RKO (cell line): ENCODE results near the gene NT5C.
A peak's percentile ranks its signal among the peaks of the same experiment; 100 is the strongest.
"Not testable (repeated sequence)": the region's sequence is repeated elsewhere in the genome, so short reads cannot be mapped to it uniquely, and the experiment has no call there.

Experiments
- DNase-seq: peaks from one replicate; pipeline ENCODE4 v3.0.0-alpha.2; 2016; ENCODE audit warnings: low spot score

NT5C gene

DNA sequence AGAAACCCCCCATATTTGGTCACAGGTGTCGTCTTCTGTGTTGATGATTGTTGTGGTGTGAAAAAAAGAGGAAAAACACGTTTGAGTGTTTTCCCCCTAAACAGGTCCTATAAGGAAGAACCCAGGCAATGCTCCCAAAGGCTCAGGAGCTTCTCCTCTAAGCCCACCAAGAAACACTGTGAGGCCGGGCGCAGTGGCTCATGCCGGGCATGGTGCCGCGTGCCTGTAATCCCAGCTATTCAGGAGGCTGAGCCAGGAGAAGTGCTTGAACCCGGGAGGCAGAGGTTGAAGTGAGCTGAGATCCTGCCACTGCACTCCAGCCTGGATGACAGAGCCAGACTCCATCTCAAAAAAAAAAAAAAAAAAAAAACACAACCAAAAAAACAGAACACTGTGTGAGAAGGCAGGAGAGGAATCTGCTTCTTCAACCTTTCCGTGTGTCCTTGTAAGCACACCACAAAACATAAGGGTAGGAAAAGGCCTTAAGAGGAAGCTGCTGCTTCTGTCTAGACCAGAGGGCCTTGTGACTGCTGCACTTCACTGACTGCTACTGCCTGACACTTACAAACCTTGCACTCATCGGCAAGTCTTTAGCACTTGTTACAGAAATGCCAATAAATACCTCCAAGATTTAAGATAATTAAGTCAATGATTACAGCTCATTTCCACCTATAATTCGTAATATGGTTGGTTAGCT is 13.4 kb upstream of the NT5C start:
- DNase-seq, result no peak

DNA sequence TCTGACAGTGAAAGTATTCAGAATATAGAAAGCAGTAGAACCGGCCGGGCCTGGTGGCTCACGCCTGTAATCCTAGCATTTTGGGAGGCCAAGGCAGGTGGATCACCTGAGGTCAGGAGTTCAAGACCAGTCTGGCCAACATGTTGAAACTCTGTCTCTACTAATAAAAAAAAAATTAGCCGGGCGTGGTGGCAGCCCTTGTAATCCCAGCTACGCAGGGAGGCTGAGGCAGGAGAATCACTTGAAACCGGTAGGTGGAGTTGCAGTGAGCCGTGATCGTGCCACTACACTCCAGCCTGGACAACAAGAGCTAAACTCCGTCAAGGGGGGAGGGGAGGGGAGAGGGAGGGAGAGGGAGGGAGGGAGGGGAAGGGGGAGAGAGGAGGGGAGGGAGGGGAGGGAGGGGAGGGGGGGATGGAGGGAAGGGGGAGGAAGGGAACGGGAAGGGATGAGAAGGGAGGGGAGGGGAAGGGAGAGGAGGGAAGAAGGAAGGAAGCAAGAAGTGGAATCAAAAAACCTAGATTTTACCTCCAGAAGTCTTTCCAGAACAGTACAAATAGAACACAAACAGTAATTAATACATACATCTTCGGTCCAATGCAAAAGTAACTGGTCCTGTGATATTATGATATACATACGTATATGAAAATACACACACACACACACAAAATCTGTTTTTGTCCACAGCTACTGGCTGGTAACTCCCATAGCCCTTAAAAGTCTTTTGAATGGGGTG is 10.9 kb upstream of the NT5C start:
- DNase-seq, result no peak

GRCh38 chr17:75138519-75138918 is 7.0 kb upstream of the NT5C start:
- no peak for DNase-seq

GRCh38 chr17:75137762-75138161 is 6.2 kb upstream of the NT5C start:
- not testable (repeated sequence) for DNase-seq

DNA sequence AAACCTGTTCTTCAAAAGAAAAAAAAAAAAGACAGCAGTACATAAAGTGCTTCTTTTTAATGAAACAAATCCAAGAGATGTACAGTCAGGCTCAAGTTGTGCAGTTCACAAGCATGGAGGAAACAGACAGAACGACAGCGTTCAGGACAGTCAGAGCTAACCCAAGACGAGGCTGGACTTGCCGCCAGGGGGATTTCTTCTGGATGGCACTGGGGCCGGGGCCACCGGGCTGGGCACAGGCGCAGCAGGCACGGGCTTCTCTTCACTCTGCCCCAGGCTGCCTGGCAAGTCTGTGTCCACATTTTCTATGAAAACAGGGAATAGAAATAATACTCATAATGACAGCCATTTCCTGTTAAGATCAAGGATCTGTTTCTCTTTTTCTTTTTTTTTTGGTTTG is 4.4 kb upstream of the NT5C start:
- DNase-seq, result no peak

DNA sequence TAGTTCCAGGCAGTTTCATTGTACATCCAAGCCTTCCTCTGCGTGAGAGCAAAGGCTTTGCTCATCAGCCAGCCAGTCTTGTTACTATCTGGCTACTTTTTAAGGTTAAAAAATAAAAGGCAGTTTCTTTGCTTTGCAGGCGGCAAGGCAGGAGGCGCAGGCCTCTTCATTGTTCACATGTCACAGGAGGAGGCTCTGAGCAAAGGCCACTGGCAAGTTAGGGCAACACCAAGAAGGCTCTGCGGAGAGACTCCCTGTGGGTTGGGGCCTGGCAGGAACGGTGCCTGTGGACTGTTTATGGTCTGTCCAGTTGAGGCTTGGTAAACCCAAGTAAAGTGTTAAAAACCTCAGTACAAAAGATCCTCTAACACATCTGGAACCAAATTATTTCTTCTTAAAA is 3.9 kb upstream of the NT5C start:
- no peak for DNase-seq

- DNase-seq, result not testable (repeated sequence)
Measured at GRCh38 chr17:75133607-75134347, 2.2 kb upstream of the NT5C start.

DNA sequence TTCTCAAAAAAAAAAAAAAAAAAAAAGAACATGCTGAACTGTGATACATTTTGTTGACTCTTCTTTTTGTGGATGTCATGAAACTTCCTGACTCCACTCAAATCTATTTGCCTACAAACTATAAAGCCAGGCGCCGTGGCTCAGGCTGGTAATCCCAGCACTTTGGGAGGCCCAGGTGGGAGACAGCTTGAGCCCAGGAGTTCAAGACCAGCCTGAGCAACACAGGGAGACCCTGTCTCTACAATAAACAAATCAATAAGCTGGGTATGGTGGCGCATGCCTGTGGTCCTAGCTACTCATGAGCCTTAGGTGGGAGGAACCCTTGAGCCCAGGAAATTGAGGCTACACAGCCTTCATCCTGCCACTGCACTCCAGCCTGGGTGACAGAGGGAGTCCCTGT is 1.5 kb upstream of the NT5C start:
- DNase-seq, result no peak

DNA sequence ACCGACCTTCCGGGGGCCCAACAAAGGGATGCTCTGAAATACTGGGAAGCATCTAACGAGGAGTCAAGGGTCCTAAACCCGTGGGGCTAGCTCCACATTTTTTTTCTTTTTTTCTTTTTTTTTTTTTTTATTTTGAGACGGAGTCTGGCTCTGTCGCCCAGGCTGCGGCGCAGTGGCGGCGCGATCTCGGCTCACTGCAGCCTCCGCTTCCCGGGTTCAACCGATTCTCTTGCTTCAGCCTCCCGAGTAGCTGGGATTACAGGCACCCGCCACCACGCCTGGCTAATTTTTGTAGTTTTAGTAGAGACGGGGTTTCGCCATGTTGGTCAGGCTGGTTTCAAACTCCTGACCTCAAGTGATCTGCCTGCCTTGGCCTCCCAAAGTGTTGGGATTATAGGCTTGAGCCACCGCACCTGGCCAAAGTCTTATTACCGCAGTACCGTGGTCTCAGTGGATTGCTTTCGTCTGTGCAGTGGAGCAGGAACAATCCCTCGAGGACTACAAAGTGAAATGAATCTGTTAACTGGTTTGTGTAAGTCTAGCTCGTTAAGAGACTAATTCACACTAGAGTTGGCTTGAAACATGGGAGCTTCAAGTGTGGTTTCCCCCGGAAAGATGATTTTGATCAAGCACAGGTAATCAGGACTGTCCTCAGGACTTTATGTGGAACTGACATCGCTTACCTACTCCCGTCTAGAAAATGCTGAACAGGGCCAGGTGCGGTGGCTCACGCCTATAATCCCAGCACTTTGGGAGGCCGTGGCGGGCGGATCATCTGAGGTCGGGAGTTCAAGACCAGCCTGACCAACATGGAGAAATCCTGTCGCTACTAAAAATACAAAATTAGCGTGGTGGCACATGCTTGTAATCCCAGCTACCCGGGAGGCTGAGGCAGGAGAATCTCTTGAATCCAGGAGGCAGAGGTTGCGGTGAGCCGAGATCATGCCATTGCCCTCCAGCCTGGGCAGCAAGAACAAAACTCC is 767 bp upstream of the NT5C start:
- not testable (repeated sequence) for DNase-seq

DNA sequence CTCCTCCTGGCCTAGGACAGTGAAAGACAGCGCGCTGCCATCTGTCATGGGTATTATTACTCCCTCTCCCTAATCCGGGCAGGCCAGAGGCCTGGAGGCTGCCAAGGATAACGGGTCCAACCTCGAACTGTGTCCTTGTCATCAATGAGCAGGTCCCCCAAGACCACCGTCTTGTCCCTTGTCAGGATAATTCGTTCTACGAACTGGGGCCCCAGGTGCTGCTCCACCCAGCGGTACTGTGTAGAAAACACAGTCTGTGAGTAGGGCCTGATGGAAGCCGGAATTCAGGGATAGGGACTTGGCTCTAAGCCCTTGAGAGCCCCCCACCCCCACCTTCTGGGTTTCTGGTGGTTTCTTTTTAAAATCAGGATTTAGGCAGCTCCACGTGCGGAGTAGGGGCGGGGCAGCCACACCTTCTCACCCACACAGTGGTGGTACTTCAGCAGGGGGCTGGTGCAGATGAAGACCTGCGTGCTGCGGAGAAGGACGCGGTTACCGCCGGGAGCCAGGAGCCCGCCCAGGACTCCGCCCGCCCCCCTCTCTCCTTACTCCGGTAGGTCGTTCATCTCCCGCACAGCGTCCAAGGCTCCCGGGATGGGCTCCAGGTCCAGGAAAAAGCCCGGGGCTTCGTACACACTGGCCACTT is 787 bp downstream of the NT5C start:
- peak; percentile 79 for DNase-seq

- DNase-seq, result no peak
Measured at GRCh38 chr17:75130059-75130631, 1.4 kb downstream of the NT5C start.

- DNase-seq, result no peak
Measured at GRCh38 chr17:75129576-75129975, 2.0 kb downstream of the NT5C start.

DNA sequence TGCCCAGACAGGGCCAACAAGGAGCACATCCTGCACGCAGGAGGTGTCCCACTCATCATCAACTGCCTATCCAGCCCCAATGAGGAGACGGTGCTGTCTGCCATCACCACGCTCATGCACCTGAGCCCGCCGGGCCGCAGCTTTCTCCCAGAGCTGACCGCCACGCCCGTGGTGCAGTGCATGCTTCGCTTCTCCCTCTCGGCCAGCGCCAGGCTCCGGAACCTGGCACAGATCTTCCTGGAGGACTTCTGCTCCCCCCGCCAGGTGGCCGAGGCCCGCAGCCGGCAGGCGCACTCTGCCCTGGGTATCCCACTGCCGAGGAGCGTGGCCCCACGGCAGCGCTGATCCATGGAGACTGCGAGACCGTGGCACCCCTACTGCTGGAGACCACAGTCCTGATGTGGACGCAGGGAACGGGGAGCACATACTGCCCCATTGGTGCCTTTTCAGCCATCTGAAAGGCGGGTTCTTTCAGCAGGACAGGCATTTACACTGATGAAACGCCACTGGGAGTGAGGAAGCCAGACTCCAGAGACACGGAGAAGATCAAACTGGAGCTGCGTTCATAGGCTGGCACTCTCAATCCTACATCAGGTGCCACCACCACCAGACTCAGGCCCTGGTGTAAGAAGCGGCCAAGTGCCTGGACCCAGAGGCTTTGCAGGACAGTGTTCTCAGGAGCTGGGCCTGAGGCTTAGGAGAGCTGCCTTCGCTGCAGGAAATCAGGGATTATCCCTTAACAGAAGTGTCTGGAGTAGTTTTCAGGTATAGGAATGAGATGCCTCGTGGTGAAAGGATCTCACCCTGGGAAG is 2.6 kb downstream of the NT5C start:
- DNase-seq, result no peak

DNA sequence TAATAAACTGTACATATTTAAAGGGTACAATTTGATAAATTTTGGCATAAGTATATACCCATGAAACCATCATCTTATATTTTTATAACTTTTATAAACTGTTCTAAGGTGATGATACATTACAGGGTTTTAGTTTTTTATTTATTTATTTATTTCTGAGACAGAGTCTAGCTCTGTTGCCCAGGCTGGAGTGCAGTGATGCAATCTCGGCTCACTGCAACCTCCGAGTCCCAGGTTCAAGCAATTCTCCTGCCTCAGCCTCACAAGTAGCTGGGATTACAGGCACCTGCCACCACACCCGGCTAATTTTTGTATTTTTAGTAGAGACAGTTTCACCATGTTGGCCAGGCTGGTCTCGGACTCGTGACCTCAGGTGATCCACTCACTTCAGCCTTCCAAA is 3.6 kb downstream of the NT5C start:
- DNase-seq, result not testable (repeated sequence)

DNA sequence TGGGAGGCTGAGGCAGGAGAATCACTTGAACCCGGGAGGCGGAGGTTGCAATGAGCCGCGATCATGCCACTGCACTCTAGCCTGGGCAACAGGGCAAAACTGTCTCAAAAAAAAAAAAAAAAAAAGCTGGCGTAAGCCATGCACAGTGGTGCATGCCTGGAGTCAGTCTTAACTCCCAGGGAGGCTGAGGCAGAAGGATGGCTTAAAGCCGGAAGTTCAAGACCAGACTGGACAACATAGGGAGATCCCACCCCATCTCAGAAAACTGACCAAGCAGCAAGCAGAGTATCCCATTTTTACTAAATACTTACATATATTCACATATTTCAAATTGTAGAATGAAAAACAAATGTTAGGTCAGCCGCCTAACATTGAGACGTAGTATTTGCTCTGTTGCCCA is 4.6 kb downstream of the NT5C start:
- no peak for DNase-seq

DNA sequence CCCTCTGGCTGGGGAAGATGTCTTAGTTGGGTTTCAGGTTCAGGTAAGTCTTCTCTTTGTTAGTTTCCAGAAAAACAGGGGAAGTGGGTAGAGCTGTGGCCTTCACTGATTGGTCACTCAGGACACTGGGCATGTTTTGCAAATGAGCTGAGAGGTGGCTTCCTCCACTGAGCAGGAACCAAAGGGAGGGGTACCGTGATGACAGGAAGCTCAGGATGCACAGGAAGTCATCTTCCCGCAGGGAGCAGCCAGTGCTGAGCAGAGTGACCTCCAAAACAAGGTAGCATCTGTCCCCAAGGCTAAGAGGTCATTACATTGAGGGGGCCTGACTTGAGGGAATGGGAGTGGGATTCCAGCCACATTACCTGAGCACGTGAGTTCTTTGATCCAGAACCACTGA is 5.6 kb downstream of the NT5C start:
- no peak for DNase-seq

DNA sequence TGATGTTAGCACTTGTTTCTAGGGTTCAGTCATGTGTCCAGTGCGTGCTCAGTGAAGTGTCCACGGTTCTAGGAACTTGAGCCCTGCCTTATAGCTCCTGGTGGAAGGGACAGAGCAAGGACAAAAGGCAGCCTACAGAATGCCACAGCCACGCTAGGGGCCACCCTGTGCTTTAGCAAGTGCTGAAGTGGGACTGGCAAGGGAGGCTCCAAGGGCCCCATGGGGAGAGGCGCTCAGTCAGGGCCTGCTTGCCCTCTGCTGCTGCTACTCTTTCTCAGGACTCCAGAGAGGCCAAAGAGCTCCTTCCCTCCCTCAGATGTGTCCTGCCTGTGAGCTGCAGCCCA is 6.8 kb downstream of the NT5C start:
- no peak for DNase-seq

DNA sequence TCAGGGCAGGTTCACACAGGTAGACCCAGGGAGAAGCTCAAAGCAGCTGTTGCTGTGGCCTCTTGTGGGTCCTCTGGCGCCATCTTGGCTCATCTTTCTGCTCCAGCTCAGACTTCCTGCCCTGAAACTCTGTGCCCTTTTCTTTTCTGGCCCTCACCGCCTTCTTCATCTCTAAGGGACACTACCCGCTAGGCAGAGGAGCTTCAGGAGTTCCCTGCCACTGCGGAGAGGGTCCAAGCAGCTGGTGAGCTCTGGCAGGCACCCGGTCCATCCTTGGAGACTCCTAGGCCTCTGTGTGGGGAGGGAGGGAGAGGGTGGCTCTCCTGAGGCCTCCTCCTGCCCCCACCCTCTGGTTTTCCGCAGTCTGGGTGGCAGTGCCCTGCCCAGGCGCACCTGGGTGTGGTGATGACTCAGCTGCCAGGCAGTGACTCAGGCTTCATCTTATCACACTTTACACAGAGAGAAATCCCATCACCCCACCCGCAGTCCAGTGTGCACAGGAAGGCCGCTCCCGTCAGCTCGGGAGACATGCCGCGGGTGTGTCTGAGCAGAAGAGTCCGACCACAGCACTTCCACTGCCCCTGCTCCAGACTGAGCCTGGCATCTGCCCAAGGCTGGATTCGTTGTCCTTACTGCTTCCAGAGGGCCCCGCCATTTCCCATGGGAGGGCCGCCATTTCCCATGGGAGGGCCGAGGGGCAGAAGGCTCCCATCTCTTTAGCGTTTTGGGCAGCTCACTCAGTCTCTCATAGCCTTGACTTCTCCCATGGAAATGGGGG is 7.3 kb downstream of the NT5C start:
- DNase-seq, result peak; percentile 36

DNA sequence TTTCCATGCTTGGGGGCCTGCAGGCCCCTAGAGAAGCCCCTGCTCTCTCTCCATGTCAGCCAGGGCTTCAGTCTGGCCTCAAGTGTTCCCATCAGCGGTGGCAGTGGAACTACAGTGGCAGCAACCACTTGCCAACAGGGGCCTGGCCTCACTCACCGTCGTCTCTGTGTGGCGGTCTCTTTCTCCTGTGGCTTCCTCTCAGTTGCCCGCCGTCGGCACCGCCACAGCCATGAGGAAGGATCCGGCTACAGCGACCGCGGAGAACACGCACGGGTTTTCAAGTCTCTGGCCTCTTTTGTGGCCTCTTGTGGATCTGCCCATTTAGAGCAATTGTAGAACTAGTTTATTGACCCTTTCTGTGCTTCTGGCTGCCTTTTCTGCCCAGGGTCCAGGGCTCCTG is 13.2 kb downstream of the NT5C start:
- DNase-seq, result no peak

- DNase-seq, result no peak
Measured at GRCh38 chr17:75116737-75117136, 14.8 kb downstream of the NT5C start.
